ENCODE results near the gene PLEKHG4B.

DNA sequence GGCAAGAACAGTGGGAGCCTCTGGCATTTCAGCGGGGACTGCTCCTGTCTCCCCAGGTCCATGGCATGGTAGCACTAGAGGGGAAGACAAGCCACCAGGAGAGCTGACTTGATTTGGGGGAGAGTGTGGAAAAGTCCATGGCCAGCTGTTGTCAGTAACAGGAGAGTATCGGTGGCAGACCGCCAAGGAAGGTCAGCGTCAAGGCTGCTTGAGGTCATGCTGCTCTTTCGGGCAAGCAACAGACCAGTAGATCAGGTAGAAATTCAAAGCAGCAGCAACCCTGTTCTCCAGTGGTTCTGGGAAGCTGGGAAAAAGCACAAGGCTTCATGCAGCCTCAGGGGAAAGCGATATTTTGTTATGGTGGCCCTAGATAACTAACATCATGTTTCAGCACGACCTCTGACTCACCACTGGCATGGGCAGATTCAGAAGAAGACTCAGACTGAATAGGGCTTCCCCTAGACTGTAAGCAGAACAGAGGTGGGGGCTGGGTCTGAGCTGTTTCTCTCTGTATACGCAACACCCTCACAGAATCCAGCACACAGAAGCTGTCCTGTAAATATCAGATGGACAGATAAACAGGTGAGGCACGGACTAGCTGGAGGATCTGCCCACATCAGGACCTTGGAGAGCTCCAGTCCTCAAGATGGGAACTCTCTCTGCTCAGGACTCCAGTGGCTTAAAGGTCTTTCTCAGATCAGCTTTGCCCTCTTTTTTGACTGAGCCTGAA lies 35.2 kb upstream of the PLEKHG4B start:
- TF ChIP-seq CTCF (IDR thresholded peaks at IDR 0.05; ENCODE audit: insufficient read depth, low read length, poor library complexity, severe bottlenecking) (no peak), EZH2phosphoT487 (conservative IDR thresholded peaks at IDR 0.05; ENCODE audit: low read length) (no peak)
